Stimulated activated CD8-positive, alpha-beta memory T cell treated with anti-CD3 and anti-CD28 coated beads, Interleukin-12 subunit alpha, Interleukin-12 subunit beta, amount 100 ng/mL, for 24 hours (primary cell): Measurements from ENCODE around the gene DNALI1.

Source experiments
- DNase-seq: peaks from one replicate; pipeline ENCODE4 v3.0.0-alpha.2; 2020; ENCODE audit errors: extremely low read depth

The DNALI1 gene

DNA sequence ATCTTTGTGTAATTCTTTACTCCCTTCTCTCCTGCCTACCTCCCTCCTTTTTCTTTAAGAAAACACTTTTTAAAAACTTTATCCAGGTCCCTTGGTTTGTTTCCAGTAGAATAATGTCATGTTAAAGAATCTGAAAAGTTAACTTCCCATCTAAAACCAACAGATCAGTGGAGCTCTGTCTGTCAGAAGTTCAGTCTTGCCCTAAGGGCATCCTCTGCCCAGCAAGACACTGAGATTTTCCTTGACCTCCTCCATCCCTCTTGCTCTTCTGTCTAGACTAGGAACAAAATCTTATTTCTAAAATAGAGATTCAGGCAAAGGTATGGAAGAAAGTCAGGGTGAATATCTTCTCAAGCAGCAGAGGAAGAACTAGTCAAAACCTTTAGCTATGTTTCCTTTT, 44.7 kb downstream of the DNALI1 start:
- DNase-seq, result no peak

DNA sequence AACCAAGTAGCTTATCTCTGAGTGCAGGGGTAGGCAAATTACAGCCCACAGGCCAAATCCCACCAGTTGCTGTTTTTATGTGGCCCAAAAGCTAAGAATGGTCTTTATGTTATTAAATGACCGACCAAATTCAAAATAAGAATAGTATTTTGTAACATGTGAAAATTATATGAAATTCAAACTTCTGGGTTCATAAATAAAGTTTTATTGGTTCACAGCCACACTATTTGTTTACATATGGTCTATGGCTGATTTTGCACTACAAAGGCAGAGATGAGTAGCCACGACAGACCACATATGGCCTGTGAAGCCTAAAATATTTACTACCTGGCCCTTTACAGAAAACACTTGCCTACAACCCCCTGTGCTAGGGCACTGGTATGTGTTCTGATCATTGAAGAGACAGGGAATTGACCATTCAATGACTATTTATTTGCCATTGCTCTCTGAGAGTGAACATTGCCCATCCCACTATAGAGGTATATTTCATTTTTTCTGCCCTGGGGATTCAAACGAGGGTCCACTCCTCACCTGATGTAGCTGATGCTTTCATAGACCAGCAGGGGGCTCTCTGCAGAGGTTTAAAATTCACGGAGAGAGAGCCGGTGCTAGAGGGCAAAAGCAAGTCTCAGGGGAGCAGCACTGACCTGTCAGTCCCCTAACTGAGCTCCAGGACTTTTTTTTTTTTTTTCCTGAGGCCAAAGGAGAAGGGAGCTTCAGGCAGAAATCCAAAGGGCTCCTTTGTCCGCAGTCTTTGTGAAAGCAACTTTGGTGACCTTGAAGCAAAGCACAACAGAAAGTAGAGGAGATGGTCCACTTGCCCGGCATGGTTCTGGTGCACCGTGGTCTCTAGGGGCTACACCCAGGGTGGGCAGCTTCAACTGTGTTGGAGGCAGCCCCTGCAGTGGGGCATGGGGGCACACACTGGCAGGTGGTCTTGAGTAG, 46.3 kb downstream of the DNALI1 start:
- DNase-seq, result no peak

DNA sequence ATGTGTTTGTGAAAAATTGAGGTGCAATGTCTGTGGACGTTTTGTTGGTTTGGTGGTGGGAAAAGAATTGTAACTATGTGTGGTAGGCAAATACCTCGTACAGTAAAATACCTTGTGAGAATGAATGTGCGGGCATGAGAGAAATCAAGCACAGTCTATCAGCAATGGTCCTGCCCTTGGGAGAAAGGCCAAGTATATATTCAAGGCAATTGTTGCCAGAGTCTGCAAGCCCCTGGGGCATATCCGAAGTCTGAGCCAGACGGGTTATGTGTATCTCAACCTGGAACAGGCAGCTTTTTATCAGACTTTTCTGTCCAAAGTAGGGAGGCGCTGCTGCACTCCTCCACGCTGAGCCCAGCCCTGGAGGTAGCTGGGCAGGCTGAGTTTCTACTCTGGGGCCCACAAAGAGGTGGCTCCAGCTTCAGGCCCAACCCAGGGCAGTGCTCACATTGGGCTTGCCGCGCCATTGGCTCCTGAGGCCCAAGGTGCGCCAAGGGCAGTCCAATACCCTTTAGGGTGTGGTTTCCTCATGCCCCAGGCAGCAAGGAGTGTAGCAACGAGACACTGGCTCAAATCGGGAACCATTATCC, 48.4 kb downstream of the DNALI1 start:
- no peak for DNase-seq

DNA sequence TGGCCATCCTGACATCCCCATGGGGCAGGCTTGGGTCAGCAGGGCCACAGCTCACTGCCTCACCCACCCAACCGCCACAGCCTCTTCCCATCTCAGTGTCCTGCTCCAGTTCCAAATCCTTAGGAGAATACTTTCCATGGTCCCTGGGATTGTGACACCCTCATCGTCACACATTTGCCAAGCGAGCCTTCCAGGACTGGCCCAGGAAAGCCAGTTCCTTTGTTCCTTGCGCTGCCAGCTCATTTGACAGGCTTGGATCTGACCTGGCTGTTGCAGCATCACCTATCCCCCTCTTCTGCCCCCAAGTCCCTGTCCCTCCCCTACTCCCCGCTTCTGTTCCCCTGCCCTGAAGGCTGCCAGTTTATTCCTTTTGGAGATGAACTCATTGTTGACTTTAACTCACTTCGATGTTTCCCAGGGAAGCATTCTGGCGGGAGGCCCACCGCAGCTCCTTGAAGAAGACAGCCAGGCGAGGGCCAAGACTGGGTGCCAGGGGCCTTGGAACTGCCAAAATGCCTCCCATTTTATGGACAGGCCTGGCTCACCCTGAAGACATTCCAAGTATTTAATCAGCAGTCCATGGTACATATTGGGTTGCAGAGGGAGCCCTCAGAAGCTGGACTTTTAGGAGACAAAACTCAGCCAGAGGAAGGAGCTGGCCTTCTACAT, 49.2 kb downstream of the DNALI1 start:
- no peak for DNase-seq

DNA sequence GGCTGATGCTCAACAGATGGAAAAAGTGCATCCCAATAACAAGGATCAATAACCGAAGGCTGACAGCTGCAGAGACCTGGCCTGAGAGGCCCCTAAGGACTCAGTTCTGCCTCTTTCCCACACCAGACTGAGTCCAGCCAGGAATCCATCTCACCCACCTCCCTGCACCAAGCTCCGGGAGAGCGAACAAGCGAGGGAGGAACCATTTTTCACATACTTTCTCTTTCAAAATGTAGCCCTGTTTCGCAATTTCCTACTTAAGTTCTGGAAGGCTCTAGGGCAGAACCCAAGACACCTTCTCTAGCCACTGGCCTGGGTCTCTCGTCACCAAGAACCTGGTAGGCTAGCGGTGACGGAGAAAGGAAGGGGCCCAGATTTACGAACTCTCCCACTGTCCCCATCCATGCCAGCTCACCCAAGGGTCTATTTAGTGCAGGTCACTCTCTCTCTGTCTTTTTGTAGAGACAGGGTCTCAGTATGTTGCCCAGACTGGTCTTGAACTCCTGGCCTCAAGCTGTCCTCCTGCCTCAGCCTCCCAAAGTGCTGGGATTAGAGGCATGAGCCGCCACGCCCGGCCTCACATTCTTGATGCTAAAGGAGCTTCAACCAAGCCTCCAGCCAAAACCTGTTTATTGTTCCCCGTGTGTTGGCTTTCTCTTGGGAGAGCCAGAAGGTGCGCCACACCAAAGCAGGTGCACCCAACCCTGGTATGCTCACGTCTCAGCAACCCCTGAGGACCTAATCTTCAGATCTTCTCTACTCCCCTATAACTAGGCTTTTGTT, 49.9 kb downstream of the DNALI1 start:
- DNase-seq, result no peak

DNA sequence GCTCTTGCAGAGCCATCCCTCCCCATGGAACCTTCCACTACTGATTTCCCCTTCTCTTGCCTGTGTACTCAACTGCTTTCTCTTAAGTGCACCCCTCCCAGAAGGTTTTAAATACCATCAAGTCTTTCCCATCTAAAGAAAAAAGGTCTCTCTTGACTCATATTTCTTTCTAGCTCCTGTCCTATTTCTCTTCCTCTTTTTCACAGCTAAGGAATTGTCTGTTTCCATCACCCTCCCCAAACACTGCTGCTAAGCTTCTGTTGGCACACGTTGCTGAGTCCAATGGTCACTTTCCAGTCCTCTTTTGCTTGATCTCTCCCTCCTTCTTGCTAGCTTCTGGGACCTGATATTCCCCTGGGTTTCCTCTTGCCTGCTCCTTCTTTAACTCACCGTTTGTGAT, 52.3 kb downstream of the DNALI1 start:
- DNase-seq, result no peak

- no peak for DNase-seq
These were observed 53.3 kb downstream of the DNALI1 start for GRCh38 chr1:37609994-37610393.

DNA sequence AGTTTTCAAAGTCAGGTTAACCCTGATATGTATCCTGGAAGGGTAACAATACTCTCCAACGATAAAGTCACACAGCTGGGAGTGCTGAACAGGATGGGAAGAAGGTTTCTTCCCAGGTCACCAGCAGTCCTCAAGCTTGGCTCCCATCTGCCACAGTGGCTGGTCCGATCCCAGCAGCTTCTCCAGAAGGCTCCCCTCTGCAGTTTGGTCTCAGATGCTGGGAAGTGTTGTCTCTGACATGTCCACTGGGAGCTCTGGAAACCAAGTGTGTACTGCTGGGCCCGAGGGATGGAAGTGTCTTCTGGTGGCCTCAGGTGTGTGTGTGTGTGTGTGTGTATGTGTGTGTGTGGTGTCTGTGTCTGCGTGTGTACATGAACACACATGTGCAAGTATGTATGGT, 55.4 kb downstream of the DNALI1 start:
- DNase-seq, result no peak

DNA sequence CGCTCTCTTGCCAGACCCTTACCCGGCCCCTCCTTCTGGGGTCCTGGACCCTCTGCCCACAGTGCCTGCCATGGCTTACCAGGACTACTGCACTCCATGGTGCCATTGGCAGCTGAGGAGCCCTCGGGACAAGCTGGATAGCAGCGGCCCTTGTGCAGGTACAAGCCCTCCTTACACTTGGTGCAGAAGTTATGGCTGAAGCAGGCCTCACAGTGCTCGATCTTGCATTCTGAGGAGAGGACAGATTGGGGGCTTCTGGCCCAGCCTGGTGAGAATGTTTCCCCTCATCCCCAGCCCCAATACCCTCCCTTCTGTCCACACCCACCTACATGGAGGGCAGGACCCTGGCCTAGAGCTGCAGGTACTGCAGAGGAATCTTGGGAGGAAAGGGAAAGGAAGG, 57.4 kb downstream of the DNALI1 start:
- DNase-seq, result no peak

- DNase-seq, result no peak
These were observed 59.6 kb downstream of the DNALI1 start for GRCh38 chr1:37616330-37616729.
